ENCODE results near the gene CLDN14.

The CLDN14 gene

DNA sequence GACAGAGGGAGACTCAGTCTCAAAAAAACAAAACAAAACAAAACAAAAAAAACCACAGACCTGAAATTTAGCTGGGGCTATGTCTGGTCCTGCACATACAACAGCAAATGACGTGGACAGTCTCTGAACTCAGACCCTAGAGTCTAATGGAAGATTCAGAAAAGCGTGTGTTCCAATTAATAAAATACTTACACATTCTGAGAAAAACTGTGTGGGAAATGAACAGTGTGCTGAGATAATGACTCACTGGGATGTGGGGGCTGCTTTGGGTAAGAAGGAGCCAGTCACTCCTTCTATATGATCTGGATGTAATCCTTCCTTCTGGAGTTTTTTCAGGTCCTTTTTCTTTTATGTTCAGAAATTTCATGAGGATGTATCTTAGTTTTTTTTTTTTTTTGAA lies 29.4 kb downstream of the CLDN14 start:
- no peak for DNase-seq (ENCODE audit: low read depth)
- H3K4me3 ChIP-seq (ENCODE audit: low read depth, low read length), result no peak overlapping the region

DNA sequence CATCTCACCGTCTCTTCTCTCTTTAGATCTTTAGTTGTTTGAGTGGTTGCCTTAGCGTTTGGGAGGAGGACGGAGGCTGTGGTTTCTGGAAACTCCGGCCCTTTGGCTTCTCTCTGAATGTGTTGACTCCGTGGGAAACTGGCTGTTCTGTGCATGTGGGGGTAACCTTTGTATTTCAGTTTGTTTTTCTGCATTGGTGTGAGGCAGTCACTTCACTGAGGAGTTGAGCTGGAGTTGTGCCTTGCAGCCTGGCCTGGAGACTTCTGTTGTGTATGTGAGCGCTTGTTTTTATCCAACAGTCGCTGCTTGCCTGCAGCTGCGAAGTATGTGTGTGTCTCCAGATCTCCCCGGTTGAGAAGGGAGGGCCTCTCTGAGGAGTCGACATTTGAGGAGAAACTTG lies 33.6 kb downstream of the CLDN14 start:
- H3K4me3 ChIP-seq (ENCODE audit: low read depth, low read length), result no peak overlapping the region
- no peak for DNase-seq (ENCODE audit: low read depth)

DNA sequence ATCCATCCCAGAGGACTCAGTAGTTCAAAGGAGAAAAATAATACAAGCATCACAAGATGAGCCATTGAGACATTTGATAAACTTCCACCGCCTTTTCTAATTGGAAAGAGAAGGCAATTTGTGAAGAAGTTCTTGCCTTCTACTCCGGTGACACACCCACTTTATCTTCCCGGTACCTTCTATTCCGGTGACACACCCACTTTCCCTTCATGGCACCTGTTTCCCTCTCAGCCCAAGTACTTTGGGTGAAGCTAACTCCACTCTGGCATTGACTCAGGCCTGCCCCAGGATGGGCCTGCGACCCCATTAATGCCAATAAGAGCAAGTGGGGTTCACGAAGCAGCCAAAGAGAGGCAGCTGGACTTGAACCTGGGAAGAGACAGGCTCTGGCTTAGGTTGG lies 38.2 kb downstream of the CLDN14 start:
- no peak overlapping the region for H3K4me3 ChIP-seq (ENCODE audit: low read depth, low read length)
- no peak for DNase-seq (ENCODE audit: low read depth)

DNA sequence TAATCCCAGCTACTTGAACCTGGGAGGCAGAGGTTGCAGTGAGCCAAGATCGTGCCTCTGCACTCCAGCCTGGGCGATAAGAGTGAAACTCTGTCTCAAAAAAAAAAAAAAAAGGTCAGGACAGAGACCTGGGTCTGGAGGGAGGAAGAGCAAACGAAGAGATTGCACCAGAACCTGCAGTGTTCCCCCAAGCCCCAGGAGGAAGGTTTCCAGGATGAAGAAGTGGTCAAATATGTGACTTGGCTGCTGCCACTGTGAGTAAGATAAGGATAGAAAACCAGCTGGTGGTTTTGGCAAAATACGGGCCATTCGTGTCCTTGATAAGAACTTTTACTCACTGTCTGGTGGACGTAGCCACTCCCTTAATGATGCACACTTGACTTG lies 42.2 kb downstream of the CLDN14 start:
- no peak overlapping the region for H3K4me3 ChIP-seq (ENCODE audit: low read depth, low read length)
- no peak for DNase-seq (ENCODE audit: low read depth)

DNA sequence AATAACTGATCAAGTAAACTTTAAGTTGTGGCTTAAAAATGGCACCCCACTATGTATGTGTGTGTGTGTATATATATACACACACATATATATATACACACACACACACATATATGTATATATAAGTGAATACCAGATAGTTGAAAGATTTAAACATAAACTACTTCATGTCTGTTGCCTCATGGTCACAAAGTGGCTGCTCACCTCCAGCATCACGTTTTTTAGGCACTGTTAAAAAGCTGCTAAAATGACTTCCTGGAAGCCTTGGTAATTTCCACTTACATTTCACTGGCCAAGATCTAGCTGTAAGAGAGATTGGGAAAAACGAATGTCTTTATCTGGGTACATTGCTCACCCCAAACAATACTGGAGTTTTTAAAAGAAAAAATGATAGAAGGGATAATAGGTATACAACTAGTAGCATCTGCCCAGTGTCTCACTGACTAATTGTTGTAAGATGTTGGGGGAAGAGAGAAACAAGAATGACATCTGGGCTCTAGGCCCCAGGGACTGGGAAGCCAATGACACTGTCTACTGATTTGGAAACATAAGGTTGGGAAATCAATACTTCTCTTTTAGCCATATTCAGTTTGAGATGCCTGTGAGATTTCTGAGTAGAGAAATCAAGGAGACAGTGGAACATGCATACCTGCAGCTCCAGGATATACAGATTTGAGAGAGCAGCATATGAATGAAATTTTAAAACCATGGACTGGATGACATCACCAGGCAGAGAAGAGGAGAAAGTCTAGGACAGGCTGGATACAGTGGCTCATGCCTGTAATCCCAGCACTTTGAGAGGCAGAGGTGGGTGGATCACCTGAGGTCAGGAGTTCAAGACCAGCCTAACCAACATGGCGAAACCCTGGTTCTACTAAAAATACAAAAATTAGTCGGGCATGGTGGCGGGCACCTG lies 42.8 kb downstream of the CLDN14 start:
- H3K4me3 ChIP-seq (ENCODE audit: low read depth, low read length), result no peak overlapping the region
- DNase-seq (ENCODE audit: low read depth), result no peak

DNA sequence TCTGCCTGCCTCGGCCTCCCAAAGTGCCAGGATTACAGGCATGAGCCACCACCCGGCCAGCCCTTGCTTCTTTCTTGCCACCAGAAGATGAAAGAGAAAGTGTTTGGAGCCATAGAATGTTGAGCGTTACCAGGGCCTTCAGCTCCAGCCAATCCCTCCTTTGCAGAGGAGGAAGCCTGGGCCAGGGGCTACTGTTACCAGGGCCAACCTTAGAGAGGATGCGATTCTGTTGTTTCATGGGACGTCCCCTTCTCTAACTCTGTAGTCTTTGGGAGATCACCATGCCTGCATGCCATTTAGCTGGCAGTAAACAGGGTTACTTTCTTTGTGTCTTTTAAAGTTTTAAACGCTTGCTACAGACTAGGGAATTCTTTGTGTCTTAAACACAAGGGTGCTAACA lies 45.8 kb downstream of the CLDN14 start:
- H3K4me3 ChIP-seq (ENCODE audit: low read depth, low read length), result no peak overlapping the region
- DNase-seq (ENCODE audit: low read depth), result no peak

DNA sequence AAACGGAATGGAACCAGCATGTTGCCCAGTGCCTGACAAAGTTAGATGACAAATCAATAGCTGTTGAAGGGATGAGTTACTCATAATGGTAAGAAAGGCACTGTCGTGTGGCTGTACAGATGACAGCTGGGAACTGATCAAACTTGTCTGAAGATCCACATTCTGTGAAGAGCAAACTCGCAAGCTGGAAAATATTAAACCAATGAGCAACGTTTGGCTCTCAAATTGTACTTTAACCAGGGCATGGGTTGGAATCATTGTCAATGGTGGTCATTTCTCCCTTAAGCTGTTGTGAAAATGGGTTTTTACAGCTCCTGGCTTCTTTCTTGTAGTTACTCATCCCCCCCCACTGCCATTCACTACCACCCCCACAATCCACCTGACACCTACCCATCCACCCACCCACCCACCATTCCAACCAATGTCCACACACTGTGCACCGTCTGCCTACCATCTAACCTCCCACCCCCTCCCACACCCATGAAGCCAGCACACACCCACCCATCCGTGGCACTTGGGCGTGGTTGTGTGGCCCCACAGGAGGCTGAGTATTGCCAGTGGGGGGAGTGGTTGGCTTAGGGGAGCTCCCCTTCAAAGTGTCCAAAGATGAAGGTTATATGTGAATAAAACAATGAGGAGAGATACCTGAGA lies 46.7 kb downstream of the CLDN14 start:
- no peak overlapping the region for H3K4me3 ChIP-seq (ENCODE audit: low read depth, low read length)
- DNase-seq (ENCODE audit: low read depth), result no peak

DNA sequence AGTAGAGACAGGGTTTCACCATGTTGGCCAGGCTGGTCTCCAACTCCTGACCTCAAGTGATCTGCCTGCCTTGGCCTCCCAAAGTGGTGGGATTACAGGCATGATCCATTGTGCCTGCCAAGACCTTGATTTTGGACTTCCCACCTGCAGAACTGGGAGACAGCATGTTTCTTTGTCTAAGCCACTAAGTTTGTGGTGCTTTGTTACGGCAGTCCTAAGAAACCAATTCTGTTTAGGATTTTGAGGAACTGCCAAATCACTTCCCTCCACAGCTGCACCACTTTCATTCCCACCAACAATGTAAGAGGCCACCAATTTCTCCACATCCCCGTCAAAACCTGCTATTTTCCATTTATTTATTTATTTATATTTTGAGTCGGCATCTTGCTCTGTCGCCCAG lies 48.7 kb downstream of the CLDN14 start:
- no peak overlapping the region for H3K4me3 ChIP-seq (ENCODE audit: low read depth, low read length)
- no peak for DNase-seq (ENCODE audit: low read depth)

DNA sequence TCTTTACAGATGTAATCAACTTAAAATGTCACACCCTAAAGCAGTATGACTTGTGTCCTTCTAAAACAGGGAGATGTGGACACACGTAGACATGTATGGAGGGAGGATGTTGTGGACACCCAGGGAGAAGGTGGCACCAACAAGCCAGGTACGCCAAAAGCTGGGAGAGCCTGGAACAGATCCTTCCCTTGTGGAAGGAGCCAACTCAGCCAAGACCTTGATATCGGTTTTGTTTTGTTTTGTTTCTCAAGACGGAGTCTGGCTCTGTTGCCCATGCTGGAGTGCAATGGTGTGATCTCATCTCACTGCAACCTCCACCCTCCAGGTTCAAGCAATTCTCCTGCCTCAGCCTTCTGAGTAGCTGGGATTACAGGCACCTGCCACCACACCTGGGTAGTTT lies 49.1 kb downstream of the CLDN14 start:
- no peak for DNase-seq (ENCODE audit: low read depth)
- H3K4me3 ChIP-seq (ENCODE audit: low read depth, low read length), result no peak overlapping the region

DNA sequence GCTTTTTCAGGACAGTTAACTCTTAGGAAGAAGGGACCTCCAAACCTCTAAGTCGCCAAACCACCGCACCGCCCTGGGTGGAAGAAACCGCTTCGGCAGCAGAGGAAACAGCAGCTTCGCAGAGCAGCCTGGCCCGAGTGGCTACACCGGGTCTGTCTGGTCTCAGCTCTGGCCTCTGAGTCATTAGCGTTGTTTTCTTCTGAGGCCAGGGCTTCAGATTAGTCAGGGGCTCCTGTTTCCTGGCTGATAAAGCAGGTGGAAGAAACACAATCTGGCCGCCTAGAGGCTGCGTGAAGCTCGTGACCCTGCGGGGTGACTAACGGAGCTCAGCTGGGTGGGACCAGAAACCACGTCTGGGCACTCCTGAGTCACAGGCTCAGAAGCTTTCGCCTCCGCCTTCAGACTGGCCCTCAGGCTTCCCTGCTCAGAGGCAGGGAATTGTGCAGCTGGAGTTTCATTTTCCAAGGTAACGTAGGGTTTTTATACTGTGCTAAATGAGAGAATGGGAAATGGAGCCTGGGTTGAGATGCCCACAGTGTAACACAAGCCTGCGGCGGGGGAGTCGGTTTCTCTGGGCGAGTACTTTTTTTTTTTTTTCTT lies 49.9 kb downstream of the CLDN14 start:
- H3K4me3 ChIP-seq (ENCODE audit: low read depth, low read length), result peak overlapping the region; percentile 27
- DNase-seq (ENCODE audit: low read depth), result peak; percentile 97

DNA sequence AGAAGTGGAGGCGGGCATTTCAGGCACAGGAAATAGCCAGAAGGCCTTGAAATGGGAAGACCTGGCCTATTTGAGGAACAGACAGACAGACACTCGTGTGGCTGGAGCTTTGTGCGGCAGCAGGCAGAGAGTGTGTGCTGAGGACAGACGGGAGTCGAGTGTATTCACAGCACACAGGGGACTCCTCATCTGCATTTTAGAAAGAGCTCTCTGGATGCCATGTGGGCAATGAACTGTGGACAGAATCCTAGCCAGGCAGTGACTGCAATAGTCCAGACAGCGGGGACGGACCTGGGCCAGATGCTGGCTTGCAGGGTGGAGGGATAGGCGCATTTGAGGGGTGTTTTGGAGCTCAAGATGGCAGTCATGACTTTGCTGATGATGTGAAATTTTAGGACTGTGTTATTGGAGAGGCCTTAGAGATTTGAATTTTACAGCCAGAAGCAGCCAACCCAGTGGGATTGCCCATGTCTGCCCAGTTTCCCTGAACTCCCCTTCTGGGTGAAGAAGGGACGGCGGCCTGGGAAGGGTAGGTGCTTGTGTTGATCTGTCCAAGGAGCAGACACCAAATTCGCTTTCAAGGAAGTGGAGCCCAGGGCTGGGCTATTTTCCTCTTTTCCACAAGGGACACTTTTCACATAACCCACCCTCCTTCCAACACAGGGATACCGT lies 51.0 kb downstream of the CLDN14 start:
- no peak for DNase-seq (ENCODE audit: low read depth)
- no peak overlapping the region for H3K4me3 ChIP-seq (ENCODE audit: low read depth, low read length)

DNA sequence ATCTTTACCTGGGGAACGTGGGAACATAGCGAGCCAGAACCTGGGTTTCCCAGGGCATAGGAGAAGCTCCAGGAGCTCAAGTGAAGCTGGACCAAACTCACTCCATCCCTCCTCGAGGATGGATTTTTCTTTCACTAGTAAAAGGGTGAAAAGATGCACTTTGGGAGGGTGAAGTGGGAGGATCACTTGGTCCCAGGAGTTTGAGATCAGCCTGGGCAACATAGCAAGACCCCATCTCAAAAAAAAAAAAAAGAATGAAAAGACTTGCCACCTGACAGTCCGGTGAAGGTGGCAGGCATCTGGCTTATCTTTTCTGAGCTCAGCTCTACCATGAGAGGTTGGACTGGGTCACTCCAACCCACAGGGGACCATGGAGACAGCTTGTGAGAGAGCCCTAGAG lies 52.4 kb downstream of the CLDN14 start:
- no peak overlapping the region for H3K4me3 ChIP-seq (ENCODE audit: low read depth, low read length)
- DNase-seq (ENCODE audit: low read depth), result no peak

DNA sequence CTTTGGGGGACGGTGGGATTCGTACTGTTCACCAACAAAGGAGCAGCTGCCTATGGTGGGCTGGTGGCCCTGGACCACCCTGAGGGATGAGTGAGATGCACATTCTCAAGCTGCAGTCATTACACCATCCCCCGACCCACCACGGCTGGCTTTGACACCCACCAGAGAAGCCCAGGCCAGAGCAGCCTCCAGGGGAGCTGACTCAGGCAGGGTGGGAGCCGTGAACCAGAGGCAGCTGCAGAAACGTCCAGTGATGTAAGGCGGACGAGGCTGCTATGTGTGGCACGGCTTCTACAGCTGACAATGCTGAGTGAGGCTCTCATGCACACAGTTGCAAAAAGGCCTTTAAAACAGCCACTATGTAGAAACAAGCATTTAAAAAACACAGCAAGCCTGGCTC lies 54.6 kb downstream of the CLDN14 start:
- DNase-seq (ENCODE audit: low read depth), result peak; percentile 69

DNA sequence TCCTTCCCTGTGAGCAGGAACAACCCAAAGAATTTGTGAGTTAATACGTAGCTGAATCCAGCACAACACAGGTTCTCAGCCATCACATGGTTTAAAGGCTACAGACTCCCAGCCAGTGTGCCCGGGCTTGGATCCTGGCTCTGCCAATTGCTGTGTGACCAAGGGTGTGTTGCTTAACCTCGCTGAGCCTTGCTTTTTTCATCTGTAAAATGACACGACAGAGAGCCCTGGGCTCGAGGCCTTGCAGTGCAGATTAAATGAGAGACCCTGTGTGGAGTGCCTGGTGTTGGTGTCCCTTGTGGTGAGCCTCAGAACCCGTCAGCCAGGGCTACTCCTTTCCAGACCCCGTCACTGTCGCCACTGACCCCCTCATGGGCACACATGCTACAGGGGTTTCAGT lies 55.3 kb downstream of the CLDN14 start:
- DNase-seq (ENCODE audit: low read depth), result no peak
- H3K4me3 ChIP-seq (ENCODE audit: low read depth, low read length), result no peak overlapping the region

More for the DNA sequence above, 54.6 kb downstream of the CLDN14 start:
- no peak overlapping the region for H3K4me3 ChIP-seq (ENCODE audit: low read depth, low read length)

DNA sequence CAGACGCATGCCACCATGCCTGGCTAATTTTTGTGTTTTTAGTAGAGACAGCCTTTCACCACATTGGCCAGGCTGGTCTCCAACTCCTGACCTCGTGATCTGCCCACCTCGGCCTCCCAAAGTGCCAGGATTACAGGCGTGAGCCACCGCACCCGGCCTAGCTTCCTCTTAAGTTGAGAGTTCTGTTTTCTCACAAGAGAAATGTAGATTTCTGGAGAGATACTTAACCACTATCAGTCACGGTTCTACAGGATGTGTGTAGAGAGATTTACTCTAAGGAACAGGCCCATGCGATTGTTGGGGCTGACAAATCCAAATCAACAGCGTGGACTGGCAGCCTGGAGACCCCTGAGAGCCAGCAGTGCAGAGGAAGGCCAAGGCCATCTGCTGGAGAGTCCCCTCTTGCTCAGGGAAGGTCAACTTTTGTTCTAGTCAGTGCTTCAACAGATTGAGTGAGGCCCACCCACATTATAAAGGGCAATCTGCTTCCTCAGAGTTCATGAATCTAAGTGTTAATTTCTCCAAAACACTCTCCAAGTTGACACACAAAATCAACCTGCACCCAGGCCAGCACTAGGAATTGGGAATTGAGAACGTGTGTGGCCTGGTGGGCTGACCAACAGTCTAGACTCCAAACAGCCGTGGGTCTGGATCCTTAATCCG lies 56.0 kb downstream of the CLDN14 start:
- DNase-seq (ENCODE audit: low read depth), result no peak
- H3K4me3 ChIP-seq (ENCODE audit: low read depth, low read length), result no peak overlapping the region

DNA sequence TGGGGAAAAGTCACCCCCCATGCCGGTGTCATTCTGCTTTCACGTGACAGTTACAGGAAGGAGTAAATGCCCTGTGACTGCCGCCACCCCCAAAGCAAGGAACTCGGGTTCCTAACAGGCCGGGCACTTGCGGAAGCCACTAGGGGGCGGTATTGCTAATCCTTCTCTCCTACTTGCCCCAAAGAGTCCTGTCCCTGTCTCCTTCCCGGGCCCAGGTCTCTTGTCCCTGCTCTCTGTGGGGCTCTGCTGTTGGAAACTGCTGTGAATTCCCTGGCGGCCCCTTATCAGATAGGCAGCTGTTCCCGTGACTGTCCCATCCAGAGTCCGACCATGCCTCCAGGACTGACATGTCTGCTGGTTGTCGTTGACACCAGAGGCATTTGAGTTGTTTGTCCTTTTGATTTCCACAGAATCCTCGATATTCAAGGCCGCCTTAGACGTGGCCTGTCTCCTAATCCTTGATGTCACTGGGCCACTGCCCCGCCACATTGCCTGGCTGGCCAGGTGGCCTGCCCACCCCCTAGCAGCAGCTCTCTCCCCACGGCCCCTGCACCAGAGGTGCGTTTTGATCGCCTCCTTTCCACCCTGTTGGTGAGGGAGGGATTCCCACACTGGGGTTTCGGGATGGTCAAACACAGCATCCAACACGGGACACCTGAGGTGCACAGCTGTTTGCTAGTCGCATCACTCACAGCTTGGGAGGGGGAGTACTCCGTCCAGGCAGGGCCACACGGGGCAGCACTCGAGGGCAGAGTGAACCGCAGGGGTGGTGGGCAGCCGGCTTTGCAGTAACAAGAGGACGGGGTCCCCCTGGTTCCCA lies 57.4 kb downstream of the CLDN14 start:
- DNase-seq (ENCODE audit: low read depth), result peak; percentile 3

DNA sequence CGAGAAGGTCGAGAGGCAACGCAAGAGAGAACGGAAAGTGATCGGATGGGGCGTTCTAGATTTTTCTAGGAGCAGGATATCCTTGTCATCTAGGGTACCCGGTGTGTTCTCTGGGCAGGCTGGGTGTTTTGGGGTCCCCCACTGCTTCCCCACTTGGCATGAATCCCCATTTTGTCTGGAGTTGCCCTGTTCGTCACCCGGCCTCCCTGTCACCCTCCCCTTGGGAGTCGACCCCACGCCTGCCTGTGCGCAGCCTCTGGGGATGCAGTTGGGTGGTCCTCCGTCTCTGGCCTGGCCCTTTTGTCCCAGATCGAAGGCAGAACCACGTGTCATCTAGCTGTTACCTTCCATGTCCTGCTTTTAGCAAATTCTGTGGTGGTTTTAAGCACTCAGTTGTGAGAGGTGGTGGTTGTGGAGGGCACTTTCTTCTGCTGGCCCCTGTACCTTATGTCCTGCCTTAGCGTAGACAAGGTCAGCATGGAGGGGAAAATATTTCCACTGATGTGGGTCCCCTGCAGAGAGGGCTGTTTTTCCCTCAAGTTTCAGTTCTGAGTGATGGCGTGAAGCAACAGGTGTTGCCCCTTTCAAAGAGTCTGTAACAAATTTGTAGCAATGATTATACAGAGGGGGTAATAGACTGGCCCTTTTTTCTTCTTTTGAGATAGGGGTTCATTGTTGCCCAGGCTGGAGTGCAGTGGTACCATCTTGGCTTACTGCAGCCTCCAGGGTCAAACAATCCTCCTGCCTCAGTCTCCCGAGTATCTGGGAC lies 59.2 kb downstream of the CLDN14 start:
- no peak for DNase-seq (ENCODE audit: low read depth)
- no peak overlapping the region for H3K4me3 ChIP-seq (ENCODE audit: low read depth, low read length)

More for the DNA sequence above, 57.4 kb downstream of the CLDN14 start:
- H3K4me3 ChIP-seq (ENCODE audit: low read depth, low read length), result no peak overlapping the region

DNA sequence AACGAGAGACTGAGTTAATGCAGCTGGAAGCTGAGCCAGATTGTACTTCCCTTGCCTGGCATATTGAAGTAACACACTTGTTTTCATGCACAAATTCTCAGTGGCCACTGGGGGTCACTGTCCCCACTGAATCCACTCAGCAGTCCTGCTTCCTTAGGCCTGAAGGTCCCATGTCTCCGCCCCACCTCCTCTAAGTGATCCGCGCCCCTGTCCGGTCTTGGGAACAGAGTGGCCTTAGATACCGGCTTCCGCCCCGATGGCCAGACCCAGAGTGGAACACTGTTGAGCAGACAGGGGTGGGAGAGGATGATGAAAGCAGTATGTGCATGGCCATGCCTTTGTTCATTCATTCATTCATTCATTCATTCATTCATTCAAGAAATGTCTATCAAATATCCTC lies 59.9 kb downstream of the CLDN14 start:
- H3K4me3 ChIP-seq (ENCODE audit: low read depth, low read length), result no peak overlapping the region
- peak; percentile 67 for DNase-seq (ENCODE audit: low read depth)

All from skeletal muscle cell (primary cell).